HepG2 (cell line): ENCODE data around the gene KIF5B. TPM values are rescaled to one million over a fixed set of nuclear protein-coding genes. Genes with fewer than 3 reads are reported as not detected.

Experiments used
- BCLAF1 ChIP-seq: fragments of 450-650 bp; IDR thresholded peaks from 2 replicates; pipeline ENCODE4 v1.6.1; 2017; ENCODE audit warnings: mild to moderate bottlenecking
- DMTF1 ChIP-seq: sonication (generic); formaldehyde crosslinking; IDR thresholded peaks from 2 replicates; pipeline ENCODE4 v1.4.0; 2020; ENCODE audit warnings: mild to moderate bottlenecking, missing genetic modification reagents
- DZIP1 ChIP-seq: sonication (generic); formaldehyde crosslinking; IDR thresholded peaks from 2 replicates; pipeline ENCODE4 v1.5.0; 2020; ENCODE audit warnings: mild to moderate bottlenecking, missing genetic modification reagents
- FOXK1 ChIP-seq: sonication (generic); formaldehyde crosslinking; IDR thresholded peaks from 2 replicates; pipeline ENCODE4 v1.4.0; 2020; ENCODE audit warnings: low read depth, missing genetic modification reagents, borderline replicate concordance
- HOXA5 ChIP-seq: sonication (generic); formaldehyde crosslinking; IDR thresholded peaks from 2 replicates; pipeline ENCODE4 v1.4.0; 2020; ENCODE audit warnings: missing genetic modification reagents
- MXD1 ChIP-seq: sonication (generic); formaldehyde crosslinking; IDR thresholded peaks from 2 replicates; pipeline ENCODE4 v1.4.0; 2020; ENCODE audit warnings: mild to moderate bottlenecking, missing genetic modification reagents
- THYN1 ChIP-seq: sonication (generic); formaldehyde crosslinking; IDR thresholded peaks from 2 replicates; pipeline ENCODE4 v1.8.1; 2023; ENCODE audit warnings: low read depth, mild to moderate bottlenecking, moderate library complexity, missing genetic modification reagents, borderline replicate concordance
- WIZ ChIP-seq: sonication (generic); formaldehyde crosslinking; IDR thresholded peaks from 2 replicates; pipeline ENCODE4 v1.5.1; 2020; ENCODE audit warnings: mild to moderate bottlenecking, missing genetic modification reagents
- ZBED4 ChIP-seq: sonication (generic); formaldehyde crosslinking; IDR thresholded peaks from 2 replicates; pipeline ENCODE4 v1.4.0; 2020; ENCODE audit warnings: missing genetic modification reagents, borderline replicate concordance
- ZNF136 ChIP-seq: sonication (generic); formaldehyde crosslinking; IDR thresholded peaks from 2 replicates; pipeline ENCODE4 v1.8.1; 2022; ENCODE audit warnings: low read depth, mild to moderate bottlenecking, moderate library complexity, missing genetic modification reagents
- ZNF20 ChIP-seq: sonication (generic); formaldehyde crosslinking; IDR thresholded peaks from 2 replicates; pipeline ENCODE4 v1.4.0; 2020; ENCODE audit warnings: mild to moderate bottlenecking, moderate library complexity, missing genetic modification reagents
- ZNF234 ChIP-seq: sonication (generic); formaldehyde crosslinking; conservative IDR thresholded peaks from 2 replicates; pipeline ENCODE4 v1.5.1; 2020; ENCODE audit warnings: mild to moderate bottlenecking, missing genetic modification reagents
- ZNF510 ChIP-seq: sonication (generic); formaldehyde crosslinking; IDR thresholded peaks from 2 replicates; pipeline ENCODE4 v1.4.0; 2020; ENCODE audit warnings: low read depth, mild to moderate bottlenecking, missing genetic modification reagents
- ZNF720 ChIP-seq: sonication (generic); formaldehyde crosslinking; IDR thresholded peaks from 2 replicates; pipeline ENCODE4 v1.4.0; 2020; ENCODE audit warnings: missing genetic modification reagents
- ZNF75D ChIP-seq: sonication (generic); formaldehyde crosslinking; IDR thresholded peaks from 2 replicates; pipeline ENCODE4 v1.8.1; 2023; ENCODE audit warnings: missing genetic modification reagents, mild to moderate bottlenecking, borderline replicate concordance
- ZNF766 ChIP-seq: sonication (generic); formaldehyde crosslinking; IDR thresholded peaks from 2 replicates; pipeline ENCODE4 v1.5.0; 2020; ENCODE audit warnings: missing genetic modification reagents, borderline replicate concordance
- polyA plus RNA-seq, 8 experiments: library from polyadenylated mRNA; depleted of rRNA in 3 of 8; stranded (reverse) in 7 of 8; unstranded in 1 of 8; fragments of >200 nt; fragmentation: Illumina TruSeq in 4 of 8; extraction: Trizol in 4 of 8; gene quantifications; 2 replicates each; pipeline versions ENCODE4 v1.2.1 to v1.2.3, GENCODE V29; 2011 to 2016; ENCODE audit warnings: low read depth in 4 of 8, missing spikeins in 1 of 8, mixed read lengths in 1 of 8; ENCODE audit not compliant: insufficient read depth in 1 of 8
- total RNA-seq, 5 experiments: library from RNA; depleted of rRNA; stranded (reverse); fragments of >200 nt; fragmentation: Illumina TruSeq; extraction: Trizol; gene quantifications; 2 replicates each; pipeline ENCODE4 v1.2.3, GENCODE V29; 2016; ENCODE audit warnings: low read depth in 1 of 5

The KIF5B gene
- total and polyA plus RNA-seq, 2 of the 13 experiments (the other 11 are each of a cell fraction or from before 2014, with no cell fraction given), result 34.3 to 133 TPM

- TF ChIP-seq ZNF20 (CRISPR knock-in tag) (no peak), ZNF720 (no peak), ZNF75D (CRISPR knock-in tag) (no peak), FOXK1 (CRISPR knock-in tag) (peak; percentile 13; the same call in 1 of the 2 replicates), ZNF510 (CRISPR knock-in tag) (no peak), DZIP1 (CRISPR knock-in tag) (no peak), DMTF1 (CRISPR knock-in tag) (no peak), MXD1 (no peak), THYN1 (CRISPR knock-in tag) (no peak), ZNF136 (CRISPR knock-in tag) (no peak), ZBED4 (no peak), BCLAF1 (no peak), HOXA5 (no peak), ZNF234 (no peak), WIZ (CRISPR knock-in tag) (no peak), ZNF766 (no peak)
Observed at GRCh38 chr10:32059472-32059871, 3.2 kb upstream of the KIF5B start (continued).
